HG03571 (cell line): ENCODE results near the gene ST6GAL1.
"Not testable (repeated sequence)": the region's sequence is repeated elsewhere in the genome, so short reads cannot be mapped to it uniquely, and the experiment has no call there.

ENCODE experiments used
- ATAC-seq: cut with Tn5 transposase; IDR thresholded peaks from one replicate; pipeline ENCODE4 v1.9.1; 2021; ENCODE audit not compliant: unreplicated experiment

ST6GAL1 gene

DNA sequence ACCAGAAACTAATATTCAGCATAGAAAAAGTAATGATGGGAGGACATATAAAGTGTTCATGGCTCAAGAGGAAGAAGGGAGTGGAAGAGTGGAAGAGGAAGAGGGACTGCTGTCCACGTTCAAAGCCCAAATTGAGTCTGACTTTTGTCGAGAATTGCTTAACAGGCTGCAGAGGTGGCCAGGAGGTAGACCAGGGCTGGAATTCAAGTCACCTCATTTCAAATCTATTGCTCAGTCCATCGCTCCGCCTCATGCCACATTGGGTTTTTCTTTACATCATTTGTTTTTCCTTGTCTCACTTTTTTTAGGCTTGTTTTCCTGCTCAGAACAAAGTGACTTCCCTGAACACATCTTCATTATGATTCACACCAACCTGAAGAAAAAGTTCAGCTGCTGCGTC is 112.0 kb downstream of the ST6GAL1 start:
- no peak for ATAC-seq

DNA sequence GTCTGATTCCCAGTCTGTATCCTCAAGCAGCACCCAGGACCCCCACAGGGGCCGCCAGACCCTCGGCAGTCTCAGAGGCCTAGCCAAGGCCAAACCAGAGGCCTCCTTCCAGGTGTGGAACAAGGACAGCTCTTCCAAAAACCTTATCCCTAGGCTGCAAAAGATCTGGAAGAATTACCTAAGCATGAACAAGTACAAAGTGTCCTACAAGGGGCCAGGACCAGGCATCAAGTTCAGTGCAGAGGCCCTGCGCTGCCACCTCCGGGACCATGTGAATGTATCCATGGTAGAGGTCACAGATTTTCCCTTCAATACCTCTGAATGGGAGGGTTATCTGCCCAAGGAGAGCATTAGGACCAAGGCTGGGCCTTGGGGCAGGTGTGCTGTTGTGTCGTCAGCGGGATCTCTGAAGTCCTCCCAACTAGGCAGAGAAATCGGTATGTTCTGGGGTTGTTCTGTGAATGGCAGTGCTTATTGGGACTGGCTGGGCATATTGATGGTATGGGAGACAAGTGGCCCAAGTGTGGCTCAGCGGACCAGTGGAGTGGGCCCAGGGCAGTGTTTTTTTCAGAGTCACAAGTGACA is 112.6 kb downstream of the ST6GAL1 start:
- no peak for ATAC-seq

DNA sequence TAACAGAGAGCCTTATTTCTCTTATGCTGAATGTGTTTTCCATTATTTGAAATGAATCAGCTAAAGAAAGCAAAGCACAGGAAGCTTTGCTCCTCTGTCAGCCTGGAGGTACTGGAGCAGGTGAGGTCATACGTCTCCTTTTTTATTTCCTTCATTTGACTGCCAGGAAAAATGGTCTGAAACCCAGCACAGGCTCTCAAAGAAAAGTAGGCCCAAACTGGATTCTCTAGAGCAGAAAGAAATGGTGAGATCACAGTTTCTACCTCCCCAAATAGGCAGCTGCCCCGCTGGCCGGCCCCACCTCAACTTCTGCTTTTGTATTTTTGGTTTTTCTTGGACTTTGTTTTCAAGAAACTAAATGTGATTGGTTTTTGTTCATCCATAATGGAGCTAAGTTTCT is 113.9 kb downstream of the ST6GAL1 start:
- peak; percentile 66 for ATAC-seq

DNA sequence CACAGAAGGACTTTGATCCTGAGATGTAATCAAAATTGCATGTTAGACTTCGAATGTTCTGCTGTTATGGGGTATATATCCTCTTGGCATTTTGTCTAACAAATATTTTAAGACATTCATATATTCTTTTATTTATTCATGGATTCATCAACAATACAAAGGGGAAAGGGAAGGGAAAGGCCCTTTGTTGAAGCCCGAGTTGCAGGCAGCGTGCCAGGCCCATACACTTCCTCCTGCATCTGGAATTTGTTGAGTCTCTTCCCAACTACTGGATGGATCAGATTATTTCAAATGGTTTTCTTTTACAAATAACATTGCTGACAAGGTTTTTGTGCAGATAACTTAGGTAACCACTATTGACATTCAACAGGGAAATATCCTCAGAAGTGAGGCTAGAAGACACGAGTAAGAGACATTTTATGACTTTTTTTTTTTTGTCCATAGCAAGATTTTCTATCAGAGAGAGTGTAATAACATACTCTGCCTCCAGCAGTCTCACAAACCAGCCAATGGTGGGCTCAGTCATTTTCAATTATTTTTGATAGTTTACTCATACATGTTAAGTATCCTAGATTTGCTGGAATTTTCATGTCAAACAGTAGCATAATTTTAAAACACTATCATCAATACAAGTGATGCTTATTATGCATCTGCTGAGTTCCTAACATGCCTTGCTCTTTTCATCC is 114.7 kb downstream of the ST6GAL1 start:
- ATAC-seq, result no peak

DNA sequence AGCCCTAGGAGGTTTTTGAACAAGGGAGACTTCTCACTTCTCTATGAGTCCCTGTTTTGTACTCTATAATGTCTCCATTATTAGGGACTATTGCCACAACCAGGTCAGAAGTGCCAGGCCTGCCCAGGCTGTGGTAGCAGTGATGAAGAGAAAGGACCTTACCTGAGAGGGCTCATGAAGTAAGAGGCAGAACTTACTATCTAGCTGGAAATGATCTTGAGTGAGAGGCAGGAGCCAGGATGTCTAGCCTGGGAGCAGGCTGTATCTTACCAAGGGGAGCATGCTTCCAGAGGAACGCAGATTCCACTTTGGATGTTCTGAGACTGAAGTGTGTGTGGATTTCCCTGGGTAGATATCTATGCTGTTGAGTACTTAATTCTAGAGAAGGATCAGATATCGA is 115.7 kb downstream of the ST6GAL1 start:
- ATAC-seq, result no peak

DNA sequence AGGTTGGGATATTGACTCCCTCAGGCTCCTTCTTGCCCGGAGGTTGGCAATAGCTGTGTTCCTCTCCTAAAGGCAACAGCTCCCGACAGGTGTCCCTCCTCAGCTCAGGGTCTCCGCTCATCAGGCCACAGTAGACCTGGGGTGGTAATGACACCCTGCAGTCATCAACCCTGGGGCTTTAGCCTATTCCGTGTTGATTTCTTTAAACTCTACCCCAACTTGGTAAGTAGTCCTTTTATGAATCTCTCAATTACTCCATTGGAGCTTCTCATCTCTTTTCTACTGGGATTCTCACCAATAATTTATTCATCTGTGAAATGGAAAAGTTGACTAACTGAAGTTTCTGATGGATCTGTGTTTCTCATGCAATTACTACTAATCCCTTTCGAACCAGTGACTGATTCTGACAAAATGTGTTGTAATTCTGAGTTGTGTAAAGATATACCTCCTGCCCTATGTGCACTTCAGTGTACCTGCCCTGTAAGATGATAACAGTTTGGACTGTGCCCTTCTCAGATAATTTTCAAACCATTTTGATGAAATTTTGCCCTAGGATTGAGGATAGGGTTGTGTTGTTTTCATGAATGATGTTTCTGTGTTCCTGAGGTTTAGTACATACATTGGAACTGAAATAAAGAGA is 119.3 kb downstream of the ST6GAL1 start:
- ATAC-seq, result no peak

DNA sequence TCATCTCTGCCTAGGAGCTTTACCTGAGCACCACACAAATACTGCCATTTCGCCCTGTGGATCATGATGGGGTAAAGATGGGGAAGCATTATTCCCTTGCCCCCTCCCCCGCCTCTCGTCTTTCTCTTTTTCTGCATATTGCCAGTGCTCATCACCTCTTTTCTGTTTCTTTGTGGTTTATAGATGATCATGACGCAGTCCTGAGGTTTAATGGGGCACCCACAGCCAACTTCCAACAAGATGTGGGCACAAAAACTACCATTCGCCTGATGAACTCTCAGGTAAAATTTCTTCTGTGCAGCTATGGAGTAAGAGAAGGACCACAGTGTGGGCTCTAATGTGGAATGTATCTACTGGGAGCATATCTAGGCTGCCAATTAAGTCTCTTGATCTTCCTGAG is 120.7 kb downstream of the ST6GAL1 start:
- no peak for ATAC-seq

DNA sequence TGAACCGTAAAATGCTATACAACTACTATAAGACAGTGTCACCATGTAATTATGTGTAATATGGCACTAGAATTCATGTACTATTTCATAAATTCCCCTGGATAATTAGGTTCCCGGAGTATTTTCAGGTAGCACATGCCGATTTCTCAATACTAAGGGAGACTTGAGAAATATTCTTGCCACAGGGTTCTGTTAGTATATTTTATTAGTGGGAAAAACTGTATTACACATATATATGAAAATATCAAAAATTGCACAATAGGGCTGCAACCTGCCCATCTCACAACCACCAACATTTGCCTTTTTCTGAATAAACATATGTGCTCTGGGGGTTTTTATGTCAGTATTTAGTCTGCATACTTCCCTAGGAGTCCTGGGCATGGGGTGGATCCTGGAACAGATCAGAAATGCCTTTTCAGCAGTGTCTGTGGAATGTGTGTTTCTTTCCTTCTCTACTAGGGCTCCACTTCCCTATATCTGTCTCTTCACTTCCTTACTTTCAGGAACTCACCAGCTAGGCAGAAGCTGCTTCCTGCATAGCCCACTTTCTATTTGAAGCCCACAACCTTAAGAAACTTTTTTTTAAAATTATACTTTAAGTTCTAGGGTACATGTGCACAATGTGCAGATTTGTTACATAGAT is 121.5 kb downstream of the ST6GAL1 start:
- no peak for ATAC-seq

DNA sequence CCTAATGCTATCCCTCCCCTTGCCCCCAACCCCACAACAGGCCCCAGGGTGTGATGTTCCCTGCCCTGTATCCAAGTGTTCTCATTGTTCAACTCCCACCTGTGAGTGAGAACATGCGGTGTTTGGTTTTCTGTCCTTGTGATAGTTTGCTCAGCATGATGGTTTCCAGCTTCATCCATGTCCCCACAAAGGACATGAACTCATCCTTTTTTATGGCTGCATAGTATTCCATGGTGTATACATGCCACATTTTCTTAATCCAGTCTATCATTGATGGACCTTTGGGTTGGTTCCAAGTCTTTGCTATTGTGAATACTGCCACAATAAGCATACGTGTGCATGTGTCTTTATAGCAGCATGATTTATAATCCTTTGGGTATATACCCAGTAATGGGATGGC is 122.1 kb downstream of the ST6GAL1 start:
- not testable (repeated sequence) for ATAC-seq

DNA sequence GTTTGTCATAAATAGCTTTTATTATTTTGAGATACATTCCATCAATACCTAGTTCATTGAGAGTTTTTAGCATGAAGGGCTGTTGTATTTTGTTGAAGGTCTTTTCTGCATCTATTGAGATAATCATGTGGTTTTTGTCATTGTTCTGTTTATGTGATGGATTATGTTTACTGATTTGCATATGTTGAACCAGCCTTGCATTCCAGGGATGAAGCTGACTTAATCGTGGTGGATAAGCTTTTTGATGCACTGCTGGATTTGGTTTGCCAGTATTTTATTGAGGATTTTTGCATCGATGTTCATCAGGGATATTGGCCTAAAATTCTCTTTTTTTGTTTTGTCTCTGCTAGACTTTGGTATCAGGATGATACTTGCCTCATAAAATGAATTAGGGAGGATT is 124.1 kb downstream of the ST6GAL1 start:
- not testable (repeated sequence) for ATAC-seq

DNA sequence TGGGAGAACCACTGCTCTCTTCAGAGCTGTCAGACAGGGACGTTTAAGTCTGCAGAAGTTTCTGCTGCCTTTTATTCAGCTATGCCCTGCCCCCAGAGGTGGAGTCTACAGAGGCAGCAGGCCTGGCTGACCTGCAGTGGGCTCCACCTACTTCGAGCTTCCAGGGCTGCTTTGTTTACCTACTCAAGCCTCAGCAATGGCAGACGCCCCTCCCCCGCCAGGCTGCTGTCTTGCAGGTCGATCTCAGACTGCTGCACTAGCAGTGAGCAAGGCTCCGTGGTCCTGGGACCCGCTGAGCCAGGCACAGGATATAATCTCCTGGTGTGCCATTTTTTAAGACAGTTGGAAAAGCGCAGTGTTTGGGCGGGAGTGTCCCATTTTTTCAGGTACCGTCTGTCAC is 127.5 kb downstream of the ST6GAL1 start:
- ATAC-seq, result not testable (repeated sequence)

DNA sequence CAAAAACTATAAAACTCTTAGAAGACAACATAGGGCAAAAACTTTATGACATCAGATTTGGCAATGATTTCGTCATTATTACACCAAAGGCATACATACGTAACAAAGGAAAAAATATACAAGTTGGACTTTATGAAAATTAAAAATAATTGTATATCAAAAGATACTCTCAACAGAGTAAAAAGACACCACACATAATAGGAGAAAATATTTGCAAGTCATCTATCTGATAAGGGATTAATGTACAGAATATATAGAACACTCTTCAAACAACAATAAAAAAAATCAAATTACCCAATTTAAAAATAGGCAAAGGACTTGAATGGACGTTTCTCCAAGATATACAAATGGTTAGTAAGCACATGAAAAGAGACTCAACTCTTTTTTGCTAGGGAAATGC is 131.4 kb downstream of the ST6GAL1 start:
- ATAC-seq, result no peak

DNA sequence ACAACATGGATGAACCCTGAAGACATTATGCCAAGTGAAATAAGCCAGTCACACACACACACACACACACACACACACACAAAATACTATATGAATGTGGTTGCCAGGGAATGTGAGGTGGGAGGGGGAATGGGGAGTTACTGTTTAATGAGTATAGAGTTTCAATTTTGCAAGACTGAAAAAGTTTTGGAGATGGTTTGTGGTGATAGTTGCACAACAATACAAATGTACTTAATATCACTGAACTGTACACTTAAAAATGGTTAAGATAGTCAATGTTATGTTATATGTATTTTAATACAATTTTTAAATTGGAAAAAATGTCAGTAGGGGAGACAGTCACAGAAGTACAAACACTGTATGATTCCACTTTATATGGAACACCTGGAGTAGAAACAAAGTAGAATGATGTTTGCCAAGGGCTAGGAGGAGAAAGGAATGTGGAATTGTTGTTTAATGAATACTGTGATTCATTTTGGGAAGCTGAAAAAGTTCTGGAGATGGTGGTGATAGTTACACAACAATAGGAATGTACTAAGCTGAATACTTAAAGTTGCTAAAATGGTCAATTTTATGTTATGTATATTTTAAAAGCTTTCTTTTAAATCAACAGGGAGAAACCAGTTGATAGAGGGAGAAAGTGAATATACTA is 132.3 kb downstream of the ST6GAL1 start:
- no peak for ATAC-seq

DNA sequence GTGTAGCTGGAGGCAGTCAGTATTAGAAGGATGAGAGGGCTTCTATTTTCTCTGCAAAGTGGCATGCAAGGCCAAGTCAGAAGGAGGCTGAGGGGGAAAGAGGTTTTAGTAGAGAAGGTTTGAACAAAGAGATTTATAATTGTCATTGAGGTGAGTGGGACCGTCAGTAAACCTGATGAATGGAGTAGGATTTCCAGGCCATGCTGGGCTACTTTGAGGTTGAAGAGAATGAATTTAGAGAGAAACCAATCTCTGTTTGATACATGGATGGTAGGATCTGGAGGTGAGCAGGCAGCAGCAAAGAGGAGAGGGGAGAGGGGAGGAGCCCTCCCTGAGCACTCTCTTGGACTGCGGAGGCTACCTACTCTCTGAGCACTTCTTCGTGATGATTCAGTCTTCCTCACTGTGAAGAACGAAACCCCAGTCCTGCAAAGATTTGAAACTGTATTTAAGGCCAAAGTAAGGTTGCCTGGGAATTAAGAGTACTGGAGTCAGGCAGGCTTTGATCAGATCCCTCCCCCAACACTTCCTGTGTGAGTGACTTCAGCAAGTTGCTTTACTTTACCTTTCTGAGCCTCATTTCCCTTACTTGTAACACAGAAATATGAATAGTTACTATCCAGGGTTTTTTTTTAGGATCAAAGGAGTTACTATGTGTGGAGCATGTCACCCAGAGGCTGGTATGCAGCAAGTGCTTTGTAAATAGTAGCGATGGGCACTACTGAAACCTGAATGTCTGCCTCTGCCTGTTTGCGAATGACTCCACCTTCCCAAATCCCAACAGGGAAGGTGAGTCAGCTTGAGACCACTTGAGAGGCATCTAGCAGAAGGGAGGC is 133.2 kb downstream of the ST6GAL1 start:
- no peak for ATAC-seq

DNA sequence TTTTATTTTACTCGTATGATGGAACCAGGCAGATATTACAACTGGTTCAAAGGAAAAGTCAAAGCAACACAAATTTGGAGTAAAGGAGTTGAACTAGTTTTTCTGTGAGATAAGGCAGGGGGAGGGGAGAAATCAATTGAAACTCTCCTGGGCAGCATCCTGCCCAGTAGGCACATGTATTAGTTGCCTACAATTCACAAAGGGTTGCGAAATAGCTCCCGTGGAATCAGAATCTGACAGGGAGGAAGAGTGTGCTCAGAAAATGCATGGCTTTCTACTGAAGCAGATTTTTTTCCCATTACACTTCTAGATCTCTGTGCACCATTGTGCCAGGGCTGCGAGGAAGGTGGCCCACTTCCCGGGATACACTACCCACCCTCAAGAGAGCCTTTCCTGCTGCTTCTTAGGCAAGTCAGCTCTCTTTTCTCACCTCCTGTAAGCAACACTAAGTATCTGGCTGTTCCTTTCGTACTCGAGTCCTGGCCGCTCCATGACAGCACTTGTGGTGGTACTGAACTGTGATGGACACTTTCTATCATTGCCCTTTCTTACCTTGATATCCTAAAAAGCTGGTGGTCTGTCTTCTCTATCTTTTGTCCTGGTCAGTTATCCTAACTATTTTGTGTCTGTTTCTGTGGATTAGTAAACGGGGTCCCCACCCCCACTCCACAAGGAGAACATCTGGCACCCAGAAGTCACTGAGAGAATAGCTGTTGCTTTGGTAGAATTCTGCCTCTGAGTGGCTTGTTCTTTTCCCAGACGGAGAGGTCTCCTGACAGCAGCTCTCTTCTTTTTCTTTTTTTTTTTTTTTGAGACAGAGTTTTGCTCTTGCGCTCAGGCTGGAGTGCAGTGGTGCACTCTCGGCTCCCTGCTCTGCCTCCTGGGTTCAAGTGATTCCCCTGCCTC is 134.1 kb downstream of the ST6GAL1 start:
- peak; percentile 5 for ATAC-seq

DNA sequence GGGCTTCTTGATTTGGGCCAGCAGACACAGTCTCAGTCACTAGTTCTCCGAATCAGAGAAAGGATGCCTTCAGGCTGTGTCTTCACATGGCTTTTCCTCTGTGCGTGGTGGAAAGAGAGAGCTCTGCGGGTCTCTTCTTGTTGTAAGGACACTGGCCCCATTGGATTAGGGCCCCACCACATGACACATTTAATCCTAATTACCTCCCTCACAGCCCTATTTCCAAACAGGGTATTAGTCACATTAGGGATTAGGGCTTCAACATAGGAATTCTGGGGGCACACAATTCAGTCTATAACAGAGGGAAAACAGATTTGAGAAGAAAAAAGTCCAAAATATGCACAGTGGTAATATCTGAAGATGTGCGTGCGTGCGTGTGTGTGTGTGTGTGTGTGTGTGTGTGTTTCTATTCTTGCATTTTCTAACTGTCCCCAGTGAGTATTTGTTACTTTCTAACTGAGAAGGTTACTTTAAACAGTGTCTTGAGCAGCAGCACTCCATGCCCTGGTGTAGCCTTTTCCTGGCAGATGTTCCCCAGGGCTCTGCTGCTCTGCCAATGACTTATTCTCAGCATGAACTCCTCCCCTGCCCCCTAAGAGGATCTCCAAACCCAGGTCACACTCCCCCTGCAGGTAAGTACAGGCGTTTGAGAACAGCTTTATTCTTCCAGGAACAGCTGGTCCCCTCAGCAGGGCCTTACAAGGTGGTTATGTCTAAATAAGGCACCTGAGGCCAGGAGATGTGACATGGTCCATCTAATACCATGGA is 136.1 kb downstream of the ST6GAL1 start:
- ATAC-seq, result no peak

DNA sequence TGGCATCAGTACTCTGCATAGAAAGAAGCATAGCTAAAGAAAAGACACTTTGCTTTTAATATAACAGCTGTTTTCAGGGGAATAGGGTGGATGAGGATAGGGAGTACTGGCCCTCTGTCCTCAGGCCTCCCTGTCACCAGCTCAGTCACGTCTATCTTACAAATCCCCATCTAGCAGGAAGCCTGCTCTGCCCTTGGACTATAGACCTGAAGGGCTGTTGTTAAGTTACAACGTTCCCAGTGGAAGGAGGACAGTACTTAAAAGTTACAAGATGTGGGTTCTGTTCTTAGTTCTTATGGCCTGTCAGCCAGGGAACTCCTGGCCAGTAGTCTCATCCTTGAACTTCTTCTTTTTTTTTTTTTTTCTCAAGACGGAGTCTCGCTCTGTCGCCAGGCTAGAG is 138.5 kb downstream of the ST6GAL1 start:
- ATAC-seq, result no peak

DNA sequence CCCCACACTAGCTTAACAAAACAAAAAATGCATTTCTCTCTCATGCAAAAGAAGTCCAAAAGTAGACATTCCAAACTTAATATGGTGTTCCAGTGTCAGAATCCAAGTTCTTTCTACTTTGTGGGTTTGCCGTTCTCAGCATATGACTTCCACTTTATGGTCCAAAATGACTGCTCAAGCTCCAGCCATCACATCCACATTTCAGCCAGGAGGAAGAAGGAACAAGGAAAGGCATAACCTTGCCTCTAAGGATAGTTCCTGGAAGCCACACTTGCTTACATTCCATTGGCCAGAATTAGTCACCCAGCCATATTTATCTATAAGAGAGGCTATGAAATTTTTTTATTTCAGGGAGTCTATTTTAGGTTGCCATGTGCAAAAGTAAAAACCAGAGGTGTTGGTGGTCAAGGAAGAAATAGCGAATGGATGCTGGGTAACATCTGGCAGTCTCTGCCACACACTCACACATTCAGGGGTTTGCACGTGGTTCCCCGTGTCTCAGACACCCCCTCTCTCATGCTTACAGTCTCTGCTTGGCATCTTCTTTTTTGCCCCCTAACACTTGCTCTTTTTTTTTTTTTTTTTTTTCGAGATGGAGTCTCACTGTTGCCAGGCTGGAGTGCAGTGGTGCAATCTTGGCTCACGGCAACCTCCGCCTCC is 139.7 kb downstream of the ST6GAL1 start:
- ATAC-seq, result no peak
